ENCODE data around the gene KYNU. TPM values are rescaled to one million over a fixed set of nuclear protein-coding genes. Genes with fewer than 3 reads are reported as not detected.
A peak's percentile ranks its signal among the peaks of the same experiment; 100 is the strongest.

Gene KYNU
- total and polyA plus RNA-seq, 9 of the 15 experiments (the other 6 are each of a cell fraction or from before 2014, with no cell fraction given), result 2.6 to 11.6 (median 7.2) TPM

DNA sequence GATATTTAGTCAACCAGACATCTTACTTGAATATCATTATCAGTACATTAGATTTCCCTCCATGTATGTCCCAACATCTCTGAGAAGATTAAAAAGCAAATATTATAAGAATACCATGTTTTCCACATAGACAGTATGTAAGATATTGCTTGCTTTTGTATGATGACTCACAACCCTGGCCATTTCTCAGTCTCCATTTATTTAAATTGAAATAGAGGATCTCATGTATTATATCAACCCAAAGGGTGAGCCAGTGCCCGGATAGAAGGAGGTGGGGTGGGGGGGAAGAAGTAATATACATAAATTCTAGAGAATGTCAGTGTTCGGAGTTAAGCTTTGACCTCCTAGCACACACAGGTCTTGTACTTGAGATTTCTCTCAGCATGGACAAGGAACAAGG, 109.6 kb downstream of the KYNU start (continued):
- TF ChIP-seq, protein P1, sequence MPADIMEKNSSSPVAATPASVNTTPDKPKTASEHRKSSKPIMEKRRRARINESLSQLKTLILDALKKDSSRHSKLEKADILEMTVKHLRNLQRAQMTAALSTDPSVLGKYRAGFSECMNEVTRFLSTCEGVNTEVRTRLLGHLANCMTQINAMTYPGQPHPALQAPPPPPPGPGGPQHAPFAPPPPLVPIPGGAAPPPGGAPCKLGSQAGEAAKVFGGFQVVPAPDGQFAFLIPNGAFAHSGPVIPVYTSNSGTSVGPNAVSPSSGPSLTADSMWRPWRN (IDR thresholded peaks at IDR 0.05; ENCODE audit: low read depth), result no peak
- TF ChIP-seq MCM5 (IDR thresholded peaks at IDR 0.05; ENCODE audit: low read depth) (no peak), RUNX1 (IDR thresholded peaks at IDR 0.05; ENCODE audit: low read depth) (no peak), ZFX (CRISPR knock-in tag; IDR thresholded peaks at IDR 0.05) (no peak)
- TF ChIP-seq, protein P2, sequence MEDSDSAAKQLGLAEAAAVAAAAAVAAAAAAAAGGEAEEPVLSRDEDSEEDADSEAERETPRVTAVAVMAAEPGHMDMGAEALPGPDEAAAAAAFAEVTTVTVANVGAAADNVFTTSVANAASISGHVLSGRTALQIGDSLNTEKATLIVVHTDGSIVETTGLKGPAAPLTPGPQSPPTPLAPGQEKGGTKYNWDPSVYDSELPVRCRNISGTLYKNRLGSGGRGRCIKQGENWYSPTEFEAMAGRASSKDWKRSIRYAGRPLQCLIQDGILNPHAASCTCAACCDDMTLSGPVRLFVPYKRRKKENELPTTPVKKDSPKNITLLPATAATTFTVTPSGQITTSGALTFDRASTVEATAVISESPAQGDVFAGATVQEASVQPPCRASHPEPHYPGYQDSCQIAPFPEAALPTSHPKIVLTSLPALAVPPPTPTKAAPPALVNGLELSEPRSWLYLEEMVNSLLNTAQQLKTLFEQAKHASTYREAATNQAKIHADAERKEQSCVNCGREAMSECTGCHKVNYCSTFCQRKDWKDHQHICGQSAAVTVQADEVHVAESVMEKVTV (CRISPR knock-in tag; IDR thresholded peaks at IDR 0.05), result no peak

DNA sequence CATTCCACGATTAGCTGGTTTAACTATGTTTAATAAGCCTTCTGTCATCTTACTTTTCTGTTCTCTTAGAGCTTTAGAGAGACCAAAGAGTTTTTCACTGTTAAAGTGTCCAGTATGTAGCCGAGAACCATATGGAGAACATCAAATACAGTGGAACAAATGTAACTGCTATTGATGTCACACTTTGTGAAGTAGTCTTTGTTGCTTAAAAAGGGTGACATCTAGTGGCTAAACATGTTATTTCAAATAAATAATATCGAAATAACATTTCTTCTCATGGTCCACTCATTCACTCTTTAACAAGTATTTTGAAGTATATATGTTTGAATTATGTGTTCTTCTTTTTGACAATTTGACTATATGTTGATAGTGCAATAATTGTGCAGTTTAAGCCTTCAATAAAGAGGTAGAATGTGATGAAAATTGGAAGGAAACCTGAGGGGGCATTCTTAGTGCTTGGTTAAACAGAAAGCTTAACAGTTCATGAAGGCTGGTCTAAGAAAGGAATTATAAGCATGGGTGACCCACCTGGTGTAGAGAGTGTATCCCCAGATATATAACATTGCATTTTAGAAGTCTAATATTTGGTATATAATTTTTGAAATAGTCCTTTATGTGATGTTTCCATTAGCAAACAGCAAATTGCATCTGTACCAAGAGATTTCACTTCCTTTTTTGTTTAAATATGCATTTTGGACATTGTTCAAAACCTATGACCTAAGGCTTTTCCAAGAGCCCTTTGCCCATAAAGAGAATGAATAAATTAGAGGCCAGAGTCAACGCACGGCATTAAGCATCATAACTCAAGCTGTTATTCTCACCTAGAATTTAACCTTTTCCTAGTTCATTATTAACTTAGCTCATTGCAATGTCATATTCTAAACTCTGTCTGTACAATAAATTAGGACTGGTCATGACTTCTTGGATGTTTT, 112.1 kb downstream of the KYNU start:
- no TSS peak for BruUV-seq (replicated peaks)
- Histone ChIP-seq H3K79me2 (ENCODE audit: control insufficient read depth, insufficient read depth, low read length) (no peaks in the 10 kb centered on the region), H3K9ac (ENCODE audit: insufficient read depth in 1 of 2, low read depth in 2 of 2, low read length in 2 of 2) (no peak overlapping the region), H3K27me3 (ENCODE audit: control insufficient read depth in 2 of 2, insufficient read depth in 2 of 2, low read length in 2 of 2) (no peaks in the 10 kb centered on the region), H3K9me3 (replicated peaks; ENCODE audit: control insufficient read depth, insufficient read depth, low read depth, low read length) (no peaks in the 10 kb centered on the region), H3K4me3 (no peak overlapping the region), H3K4me1 (replicated peaks in 1 of 2; ENCODE audit: control insufficient read depth in 2 of 2, insufficient read depth in 2 of 2, low read length in 2 of 2) (no peaks in the 10 kb centered on the region), H3K9me1 (ENCODE audit: control insufficient read depth, insufficient read depth, low read length) (no peaks in the 10 kb centered on the region), H3K27ac (ENCODE audit: extremely low read depth, low read depth, low read length) (no peak overlapping the region), H4K20me1 (replicated peaks; ENCODE audit: control insufficient read depth, insufficient read depth, low read length) (no peaks in the 10 kb centered on the region), H3K36me3 (ENCODE audit: control insufficient read depth, insufficient read depth, low read length) (no peaks in the 10 kb centered on the region), H3K4me2 (ENCODE audit: insufficient read depth, low read length) (no peak overlapping the region), H2AFZ (ENCODE audit: low read depth, low read length) (no peak overlapping the region)
- DNase-seq (ENCODE audit: extremely low read depth in 1 of 4, low spot score in 3 of 4), result peak in 2 of 4 experiments; percentile 7 to 13
- FAIRE-seq, result no peak
- no peak for ATAC-seq
- in situ Hi-C loops (cut with MboI), result loop anchor here (25.0 kb wide), 1 partner anchor 302 kb away; no protein-coding TSS in a partner anchor
- ChIA-PET POLR2A (no interaction called here), CTCF (ENCODE audit: low intra/inter-chr PET ratio) (no interaction called here)
- 6% methylated on average over 5 of the region's 5 CpGs for WGBS (ENCODE audit: insufficient coverage, low coverage, missing lambda C conversion rate)
- intact Hi-C loops (cut with micrococcal nuclease), result loop anchor here (10.0 kb wide), 1 partner anchor 705 kb away; no protein-coding TSS in a partner anchor
- TF ChIP-seq SAFB (IDR thresholded peaks at IDR 0.05; ENCODE audit: borderline replicate concordance, low read depth, low read length), result no peak
- TF ChIP-seq CXXC5 (CRISPR knock-in tag; IDR thresholded peaks at IDR 0.05), result no peak
- TF ChIP-seq, protein P3, sequence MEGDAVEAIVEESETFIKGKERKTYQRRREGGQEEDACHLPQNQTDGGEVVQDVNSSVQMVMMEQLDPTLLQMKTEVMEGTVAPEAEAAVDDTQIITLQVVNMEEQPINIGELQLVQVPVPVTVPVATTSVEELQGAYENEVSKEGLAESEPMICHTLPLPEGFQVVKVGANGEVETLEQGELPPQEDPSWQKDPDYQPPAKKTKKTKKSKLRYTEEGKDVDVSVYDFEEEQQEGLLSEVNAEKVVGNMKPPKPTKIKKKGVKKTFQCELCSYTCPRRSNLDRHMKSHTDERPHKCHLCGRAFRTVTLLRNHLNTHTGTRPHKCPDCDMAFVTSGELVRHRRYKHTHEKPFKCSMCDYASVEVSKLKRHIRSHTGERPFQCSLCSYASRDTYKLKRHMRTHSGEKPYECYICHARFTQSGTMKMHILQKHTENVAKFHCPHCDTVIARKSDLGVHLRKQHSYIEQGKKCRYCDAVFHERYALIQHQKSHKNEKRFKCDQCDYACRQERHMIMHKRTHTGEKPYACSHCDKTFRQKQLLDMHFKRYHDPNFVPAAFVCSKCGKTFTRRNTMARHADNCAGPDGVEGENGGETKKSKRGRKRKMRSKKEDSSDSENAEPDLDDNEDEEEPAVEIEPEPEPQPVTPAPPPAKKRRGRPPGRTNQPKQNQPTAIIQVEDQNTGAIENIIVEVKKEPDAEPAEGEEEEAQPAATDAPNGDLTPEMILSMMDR (IDR thresholded peaks at IDR 0.05 in 2 of 3, conservative IDR thresholded peaks at IDR 0.05 in 1 of 3; ENCODE audit: insufficient read depth in 2 of 3, low read depth in 1 of 3, low read length in 3 of 3), result peak in 1 of 3 experiments; percentile 39; a peak in 2 of 6 replicates
- TF ChIP-seq NFE2L1 (tag; IDR thresholded peaks at IDR 0.05; ENCODE audit: borderline replicate concordance, low read depth), result no peak
- no peak for TF ChIP-seq ZNF212 (CRISPR knock-in tag; IDR thresholded peaks at IDR 0.05)
- no peak for TF ChIP-seq LEF1 (IDR thresholded peaks at IDR 0.05)
- TF ChIP-seq, protein P4, sequence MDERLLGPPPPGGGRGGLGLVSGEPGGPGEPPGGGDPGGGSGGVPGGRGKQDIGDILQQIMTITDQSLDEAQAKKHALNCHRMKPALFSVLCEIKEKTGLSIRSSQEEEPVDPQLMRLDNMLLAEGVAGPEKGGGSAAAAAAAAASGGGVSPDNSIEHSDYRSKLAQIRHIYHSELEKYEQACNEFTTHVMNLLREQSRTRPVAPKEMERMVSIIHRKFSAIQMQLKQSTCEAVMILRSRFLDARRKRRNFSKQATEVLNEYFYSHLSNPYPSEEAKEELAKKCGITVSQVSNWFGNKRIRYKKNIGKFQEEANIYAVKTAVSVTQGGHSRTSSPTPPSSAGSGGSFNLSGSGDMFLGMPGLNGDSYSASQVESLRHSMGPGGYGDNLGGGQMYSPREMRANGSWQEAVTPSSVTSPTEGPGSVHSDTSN (CRISPR knock-in tag; IDR thresholded peaks at IDR 0.05; ENCODE audit: low read depth), result no peak
- TF ChIP-seq, protein P4 (tag; conservative IDR thresholded peaks at IDR 0.05; ENCODE audit: low read depth), result no peak

Data from K562 (cell line).